ENCODE results near the gene ABRAXAS1.

GRCh38 chr4:83486457-83487129, 1.7 kb upstream of the ABRAXAS1 start:
- no peak for TF ChIP-seq POLR2A (IDR thresholded peaks at IDR 0.05; ENCODE audit: low read depth, low read length)
- TF ChIP-seq POLR2AphosphoS5 (IDR thresholded peaks at IDR 0.05; ENCODE audit: low read depth, low read length), result no peak
